HFFc6 (cell line): ENCODE data around the gene PTCH1. TPM values are rescaled to one million over a fixed set of nuclear protein-coding genes. Genes with fewer than 3 reads are reported as not detected.
A peak's percentile ranks its signal among the peaks of the same experiment; 100 is the strongest.

Experiments used
- DNase-seq: peaks from one replicate; pipeline ENCODE4 v3.0.0-alpha.2; 2018
- H3K27ac Mint-ChIP-seq: 2 replicates; pipeline ENCODE4 v1.8.0; 2020; ENCODE audit warnings: mild to moderate bottlenecking, mixed read lengths
- H3K27me3 Mint-ChIP-seq: 2 replicates; pipeline ENCODE4 v1.8.0; 2021; ENCODE audit warnings: mild to moderate bottlenecking, moderate library complexity, mixed read lengths; ENCODE audit not compliant: insufficient read depth
- H3K36me3 Mint-ChIP-seq: 2 replicates; pipeline ENCODE4 v1.8.0; 2021; ENCODE audit warnings: low read depth, mixed read lengths
- H3K4me1 Mint-ChIP-seq: 2 replicates; pipeline ENCODE4 v1.8.0; 2020; ENCODE audit warnings: low read depth, mixed read lengths
- H3K4me3 Mint-ChIP-seq: 2 replicates; pipeline ENCODE4 v1.8.0; 2020; ENCODE audit warnings: mild to moderate bottlenecking, moderate library complexity, mixed read lengths
- H3K9me3 Mint-ChIP-seq: 2 replicates; pipeline ENCODE4 v1.8.0; 2020; ENCODE audit warnings: mild to moderate bottlenecking, mixed read lengths
- CTCF ChIP-seq: fragments of 200-600 bp; sonication (generic); IDR thresholded peaks from 2 replicates; pipeline ENCODE4 v1.5.0; 2021; ENCODE audit warnings: antibody characterized with exemption, mild to moderate bottlenecking
- total RNA-seq, 6 experiments: library from RNA; stranded (reverse); fragmentation: NEBNext Ultra II Directional; extraction: Animal tissue kit (Norgen Biotek cat#: 25700); gene quantifications; 2 replicates in 1 of 6; 3 replicates in 5 of 6; pipeline ENCODE4 v1.2.3, GENCODE V29; 2021

The PTCH1 gene
- total RNA-seq, 6 experiments from 2014 or later, result 6.6 to 9.3 (median 7.0) TPM

GRCh38 chr9:95516221-95516733 lies 494 bp downstream of the PTCH1 start:
- H3K36me3 Mint-ChIP-seq, result no peaks in the 10 kb centered on the region
- peak overlapping the region; percentile 20; the same call in 1 of the 2 replicates for H3K27ac Mint-ChIP-seq
- TF ChIP-seq CTCF, result no peak
- no peak for DNase-seq
- peak overlapping the region; percentile 91 for H3K4me3 Mint-ChIP-seq
- peaks cover 17% of the 10 kb centered on the region for H3K27me3 Mint-ChIP-seq
- peaks cover 7% of the 10 kb centered on the region; the same call in 1 of the 2 replicates for H3K9me3 Mint-ChIP-seq
- peaks cover 25% of the 10 kb centered on the region for H3K4me1 Mint-ChIP-seq

GRCh38 chr9:95515272-95516113 lies 1.3 kb downstream of the PTCH1 start:
- peaks cover 7% of the 10 kb centered on the region; the same call in 1 of the 2 replicates for H3K9me3 Mint-ChIP-seq
- H3K36me3 Mint-ChIP-seq, result no peaks in the 10 kb centered on the region
- no peak for TF ChIP-seq CTCF
- peaks cover 25% of the 10 kb centered on the region for H3K4me1 Mint-ChIP-seq
- peaks cover 11% of the 10 kb centered on the region for H3K27me3 Mint-ChIP-seq
- DNase-seq, result no peak
- no peak overlapping the region for H3K27ac Mint-ChIP-seq
- no peak overlapping the region for H3K4me3 Mint-ChIP-seq

GRCh38 chr9:95514342-95514741 lies 2.4 kb downstream of the PTCH1 start:
- no peak for TF ChIP-seq CTCF
- Mint-ChIP-seq H3K36me3 (no peaks in the 10 kb centered on the region), H3K4me1 (peaks cover 25% of the 10 kb centered on the region), H3K27ac (no peak overlapping the region), H3K27me3 (peaks cover 7% of the 10 kb centered on the region), H3K9me3 (peaks cover 1% of the 10 kb centered on the region; the same call in 1 of the 2 replicates), H3K4me3 (no peak overlapping the region)
- DNase-seq, result no peak

- Mint-ChIP-seq H3K27me3 (peaks cover 7% of the 10 kb centered on the region), H3K27ac (no peak overlapping the region), H3K4me3 (no peak overlapping the region), H3K9me3 (no peaks in the 10 kb centered on the region), H3K36me3 (no peaks in the 10 kb centered on the region), H3K4me1 (peaks cover 25% of the 10 kb centered on the region)
- no peak for TF ChIP-seq CTCF
- DNase-seq, result no peak
Measured at GRCh38 chr9:95513711-95514110, 3.1 kb downstream of the PTCH1 start.

GRCh38 chr9:95512709-95513095 lies 4.1 kb downstream of the PTCH1 start:
- DNase-seq, result no peak
- Mint-ChIP-seq H3K36me3 (no peaks in the 10 kb centered on the region), H3K27me3 (peaks cover 8% of the 10 kb centered on the region), H3K27ac (peak overlapping the region; percentile 90), H3K4me1 (peaks cover 25% of the 10 kb centered on the region), H3K9me3 (no peaks in the 10 kb centered on the region), H3K4me3 (peak overlapping the region; percentile 90)
- TF ChIP-seq CTCF, result no peak
